Effector memory CD4-positive, alpha-beta T cell (primary cell): ENCODE measurements around the gene ZNF665.

ENCODE experiments used
- DNase-seq, 3 donors: peaks; one replicate each; pipeline ENCODE4 v3.0.0-alpha.2; 2020
- H3K27ac ChIP-seq: 2 replicates; pipeline ENCODE4 v1.7.0; 2013; ENCODE audit warnings: mild to moderate bottlenecking, low read length, moderate library complexity; ENCODE audit not compliant: insufficient read depth, poor library complexity, severe bottlenecking
- H3K27me3 ChIP-seq: replicated peaks from 2 replicates; pipeline ENCODE4 v1.7.0; 2013; ENCODE audit warnings: mild to moderate bottlenecking, low read length; ENCODE audit not compliant: insufficient read depth, control insufficient read depth, poor library complexity, severe bottlenecking
- H3K36me3 ChIP-seq: 2 replicates; pipeline ENCODE4 v1.7.0; 2013; ENCODE audit warnings: mild to moderate bottlenecking, low read length, moderate library complexity; ENCODE audit not compliant: control insufficient read depth, insufficient read depth
- H3K4me1 ChIP-seq: 2 replicates; pipeline ENCODE4 v1.7.0; 2013; ENCODE audit warnings: low read length, mild to moderate bottlenecking; ENCODE audit not compliant: control insufficient read depth, insufficient read depth, poor library complexity, severe bottlenecking
- H3K4me3 ChIP-seq: 2 replicates; pipeline ENCODE4 v1.7.0; 2013; ENCODE audit warnings: low read length, low read depth, mild to moderate bottlenecking; ENCODE audit not compliant: insufficient read depth, poor library complexity, severe bottlenecking
- H3K9me3 ChIP-seq: 2 replicates; pipeline ENCODE4 v1.7.0; 2013; ENCODE audit warnings: mild to moderate bottlenecking, low read length, moderate library complexity; ENCODE audit not compliant: control insufficient read depth

The ZNF665 gene

GRCh38 chr19:53158119-53158656 is 35.0 kb downstream of the ZNF665 start:
- peak in 1 of 3 donors; percentile 21 for DNase-seq
- peaks cover 5% of the 10 kb centered on the region for H3K4me1 ChIP-seq
- H3K9me3 ChIP-seq, result peaks cover 7% of the 10 kb centered on the region
- H3K27ac ChIP-seq, result peak overlapping the region; percentile 37
- H3K36me3 ChIP-seq, result peaks cover 13% of the 10 kb centered on the region
- peak overlapping the region; percentile 57 for H3K4me3 ChIP-seq
- no peaks in the 10 kb centered on the region for H3K27me3 ChIP-seq

GRCh38 chr19:53157626-53158025 is 35.5 kb downstream of the ZNF665 start:
- Histone ChIP-seq H3K9me3 (peaks cover 2% of the 10 kb centered on the region), H3K4me3 (peak overlapping the region; percentile 57), H3K4me1 (peaks cover 5% of the 10 kb centered on the region), H3K27ac (no peak overlapping the region), H3K36me3 (peaks cover 17% of the 10 kb centered on the region), H3K27me3 (no peaks in the 10 kb centered on the region)
- DNase-seq, result no peak

- Histone ChIP-seq H3K4me3 (no peak overlapping the region), H3K36me3 (peaks cover 17% of the 10 kb centered on the region), H3K4me1 (peaks cover 5% of the 10 kb centered on the region), H3K9me3 (no peaks in the 10 kb centered on the region), H3K27ac (no peak overlapping the region), H3K27me3 (no peaks in the 10 kb centered on the region)
- no peak for DNase-seq
These were observed 36.3 kb downstream of the ZNF665 start for GRCh38 chr19:53156850-53157249.

GRCh38 chr19:53147645-53148044 is 45.5 kb downstream of the ZNF665 start:
- no peak overlapping the region for H3K4me3 ChIP-seq
- DNase-seq, result no peak
- H3K27me3 ChIP-seq, result no peaks in the 10 kb centered on the region
- no peaks in the 10 kb centered on the region for H3K4me1 ChIP-seq
- H3K9me3 ChIP-seq, result peaks cover 43% of the 10 kb centered on the region
- H3K36me3 ChIP-seq, result peaks cover 56% of the 10 kb centered on the region
- H3K27ac ChIP-seq, result no peak overlapping the region

- H3K27ac ChIP-seq, result no peak overlapping the region
- H3K4me3 ChIP-seq, result no peak overlapping the region
- H3K27me3 ChIP-seq, result no peaks in the 10 kb centered on the region
- DNase-seq, result no peak
- no peaks in the 10 kb centered on the region for H3K4me1 ChIP-seq
- peaks cover 33% of the 10 kb centered on the region for H3K36me3 ChIP-seq
- H3K9me3 ChIP-seq, result peaks cover 66% of the 10 kb centered on the region
These were observed 52.8 kb downstream of the ZNF665 start for GRCh38 chr19:53140351-53140750.

GRCh38 chr19:53136432-53136831 is 56.7 kb downstream of the ZNF665 start:
- H3K27me3 ChIP-seq, result no peaks in the 10 kb centered on the region

GRCh38 chr19:53132141-53132991 is 60.8 kb downstream of the ZNF665 start, which contains the start of gene ZNF415:
Gene ZNF415, minus strand, starts transcription at chr19:53132910. Its CDS starts 10,234 bp downstream, at chr19:53122676.
- H3K9me3 ChIP-seq, result peaks cover 25% of the 10 kb centered on the region
- H3K27ac ChIP-seq, result no peak within 1 kb of the TSS
- peak within 1 kb of the TSS; percentile 22 for H3K4me3 ChIP-seq
- H3K36me3 ChIP-seq, result no peaks in the 10 kb centered on the region
- H3K4me1 ChIP-seq, result no peaks in the 10 kb centered on the region
- DNase-seq, result peak in 1 of 3 donors; percentile 19
- no peaks in the 10 kb centered on the region for H3K27me3 ChIP-seq

More at GRCh38 chr19:53136432-53136831, 56.7 kb downstream of the ZNF665 start:
- H3K27ac ChIP-seq, result no peak overlapping the region
- H3K36me3 ChIP-seq, result peaks cover 2% of the 10 kb centered on the region
- no peak for DNase-seq
- H3K4me3 ChIP-seq, result no peak overlapping the region
- H3K9me3 ChIP-seq, result peaks cover 60% of the 10 kb centered on the region
- H3K4me1 ChIP-seq, result no peaks in the 10 kb centered on the region

GRCh38 chr19:53131727-53132126 is 61.4 kb downstream of the ZNF665 start:
- Histone ChIP-seq H3K27ac (no peak overlapping the region), H3K36me3 (no peaks in the 10 kb centered on the region), H3K27me3 (no peaks in the 10 kb centered on the region), H3K4me1 (no peaks in the 10 kb centered on the region), H3K4me3 (peak overlapping the region; percentile 22), H3K9me3 (peaks cover 21% of the 10 kb centered on the region)
- DNase-seq, result no peak

- DNase-seq, result no peak
- no peak overlapping the region for H3K4me3 ChIP-seq
- H3K4me1 ChIP-seq, result no peaks in the 10 kb centered on the region
- H3K27ac ChIP-seq, result no peak overlapping the region
- no peaks in the 10 kb centered on the region for H3K36me3 ChIP-seq
- no peaks in the 10 kb centered on the region for H3K27me3 ChIP-seq
- peaks cover 21% of the 10 kb centered on the region for H3K9me3 ChIP-seq
These were observed 62.0 kb downstream of the ZNF665 start for GRCh38 chr19:53131085-53131590.

GRCh38 chr19:53130506-53130905 is 62.7 kb downstream of the ZNF665 start:
- Histone ChIP-seq H3K4me1 (no peaks in the 10 kb centered on the region), H3K4me3 (no peak overlapping the region), H3K27me3 (no peaks in the 10 kb centered on the region), H3K36me3 (no peaks in the 10 kb centered on the region), H3K9me3 (peaks cover 17% of the 10 kb centered on the region), H3K27ac (no peak overlapping the region)
- no peak for DNase-seq
